ENCODE data around the gene TENT4B.

- TF ChIP-seq CTCF (IDR thresholded peaks at IDR 0.05) (no peak), POLR2A (IDR thresholded peaks at IDR 0.05) (no peak)
Observed at GRCh38 chr16:50144211-50144610, 8.9 kb upstream of the TENT4B start.

Measured in Peyer's patch (tissue), 4 donors.